ENCODE measurements around the gene FES.

FES gene

DNA sequence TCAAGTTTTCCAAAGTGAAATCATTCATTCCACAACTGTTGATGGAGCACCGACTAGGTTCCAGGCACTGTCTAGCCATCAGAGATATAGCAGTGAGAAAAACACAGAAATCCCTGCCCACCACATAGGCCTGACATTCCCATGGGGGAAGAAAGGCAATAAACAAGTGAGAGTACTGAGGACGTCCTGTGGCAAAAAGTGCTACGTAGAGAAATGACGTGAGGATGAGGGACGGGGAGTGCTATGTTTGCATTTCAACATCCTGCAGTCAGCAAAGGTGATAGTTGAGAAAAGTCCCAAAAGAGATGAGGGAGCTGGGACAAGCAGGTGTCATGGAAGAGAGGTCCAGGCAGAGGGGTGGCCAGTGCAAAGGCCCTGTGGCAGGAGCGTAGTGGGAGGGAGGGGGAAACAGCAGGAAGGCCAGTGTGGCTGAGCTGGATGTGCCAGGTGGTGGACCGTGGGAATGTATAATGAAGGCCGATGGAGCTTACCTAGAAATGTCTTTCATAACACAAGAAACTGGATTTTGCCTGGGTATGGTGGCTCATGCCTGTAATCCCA lies 26.3 kb upstream of the FES start:
- Histone ChIP-seq H3K27ac (no peak overlapping the region), H3K4me3 (ENCODE audit: low read depth, low read length) (no peak overlapping the region), H3K9me3 (ENCODE audit: severe bottlenecking) (no peaks in the 10 kb centered on the region), H3K36me3 (no peaks in the 10 kb centered on the region), H3K27me3 (ENCODE audit: insufficient read depth, low read depth, severe bottlenecking) (no peaks in the 10 kb centered on the region)
- TF ChIP-seq, protein P1, sequence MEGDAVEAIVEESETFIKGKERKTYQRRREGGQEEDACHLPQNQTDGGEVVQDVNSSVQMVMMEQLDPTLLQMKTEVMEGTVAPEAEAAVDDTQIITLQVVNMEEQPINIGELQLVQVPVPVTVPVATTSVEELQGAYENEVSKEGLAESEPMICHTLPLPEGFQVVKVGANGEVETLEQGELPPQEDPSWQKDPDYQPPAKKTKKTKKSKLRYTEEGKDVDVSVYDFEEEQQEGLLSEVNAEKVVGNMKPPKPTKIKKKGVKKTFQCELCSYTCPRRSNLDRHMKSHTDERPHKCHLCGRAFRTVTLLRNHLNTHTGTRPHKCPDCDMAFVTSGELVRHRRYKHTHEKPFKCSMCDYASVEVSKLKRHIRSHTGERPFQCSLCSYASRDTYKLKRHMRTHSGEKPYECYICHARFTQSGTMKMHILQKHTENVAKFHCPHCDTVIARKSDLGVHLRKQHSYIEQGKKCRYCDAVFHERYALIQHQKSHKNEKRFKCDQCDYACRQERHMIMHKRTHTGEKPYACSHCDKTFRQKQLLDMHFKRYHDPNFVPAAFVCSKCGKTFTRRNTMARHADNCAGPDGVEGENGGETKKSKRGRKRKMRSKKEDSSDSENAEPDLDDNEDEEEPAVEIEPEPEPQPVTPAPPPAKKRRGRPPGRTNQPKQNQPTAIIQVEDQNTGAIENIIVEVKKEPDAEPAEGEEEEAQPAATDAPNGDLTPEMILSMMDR (IDR thresholded peaks at IDR 0.05; ENCODE audit: low read depth, low read length): no peak
- DNase-seq: no peak

DNA sequence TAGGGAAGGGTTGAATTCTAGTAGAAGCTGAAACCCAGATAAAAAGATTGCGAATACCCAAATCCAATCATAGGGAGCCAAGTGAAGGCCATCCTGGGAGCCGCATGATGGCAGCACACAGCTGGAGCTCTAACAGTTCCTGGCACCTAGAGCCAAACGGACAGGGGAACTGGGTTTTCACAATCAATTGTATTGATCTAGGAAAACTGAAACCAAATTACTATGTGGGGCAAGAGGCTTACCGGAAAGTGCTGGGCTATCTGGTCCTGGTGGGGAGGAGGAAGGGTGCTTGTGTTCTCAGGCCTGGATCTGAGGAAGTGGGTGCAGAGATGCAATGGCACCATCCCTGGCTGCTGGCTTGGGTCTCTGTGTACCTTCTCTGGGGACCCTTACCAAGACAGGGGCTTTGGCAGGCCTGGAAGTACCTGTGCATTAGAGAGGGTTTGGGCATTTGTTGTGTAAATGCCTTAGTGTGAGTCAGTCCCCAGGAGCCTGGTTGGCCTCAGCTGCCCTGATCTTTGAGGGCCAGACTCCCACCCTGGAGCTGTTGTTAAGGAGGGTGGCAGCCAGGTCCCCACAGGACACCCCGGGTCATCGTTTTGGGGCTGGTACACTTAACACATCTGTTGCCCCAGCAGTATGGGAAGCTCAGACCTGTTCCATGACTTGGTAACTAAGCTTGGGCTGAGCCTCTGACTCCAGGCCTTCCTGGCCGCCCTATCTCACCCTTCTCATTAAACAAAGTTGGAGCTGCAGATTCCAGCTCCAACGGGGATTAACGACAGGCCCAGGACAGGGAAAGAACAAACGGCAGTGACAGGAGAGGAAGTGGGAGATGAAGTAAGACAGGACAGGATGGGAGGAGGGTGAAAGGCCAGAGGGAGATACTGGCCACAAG lies 24.8 kb upstream of the FES start:
- no peak overlapping the region for H3K27ac ChIP-seq
- TF ChIP-seq, protein P1 (IDR thresholded peaks at IDR 0.05; ENCODE audit: low read depth, low read length): no peak

GRCh38 chr15:90860450-90860849 lies 23.9 kb upstream of the FES start:
- no peaks in the 10 kb centered on the region for H3K27me3 ChIP-seq (ENCODE audit: insufficient read depth, low read depth, severe bottlenecking)
- no peaks in the 10 kb centered on the region for H3K9me3 ChIP-seq (ENCODE audit: severe bottlenecking)

More for the DNA sequence above, 24.8 kb upstream of the FES start:
- no peaks in the 10 kb centered on the region for H3K36me3 ChIP-seq
- H3K9me3 ChIP-seq (ENCODE audit: severe bottlenecking): no peaks in the 10 kb centered on the region
- no peaks in the 10 kb centered on the region for H3K27me3 ChIP-seq (ENCODE audit: insufficient read depth, low read depth, severe bottlenecking)
- H3K4me3 ChIP-seq (ENCODE audit: low read depth, low read length): no peak overlapping the region
- DNase-seq: peak; percentile 33

DNA sequence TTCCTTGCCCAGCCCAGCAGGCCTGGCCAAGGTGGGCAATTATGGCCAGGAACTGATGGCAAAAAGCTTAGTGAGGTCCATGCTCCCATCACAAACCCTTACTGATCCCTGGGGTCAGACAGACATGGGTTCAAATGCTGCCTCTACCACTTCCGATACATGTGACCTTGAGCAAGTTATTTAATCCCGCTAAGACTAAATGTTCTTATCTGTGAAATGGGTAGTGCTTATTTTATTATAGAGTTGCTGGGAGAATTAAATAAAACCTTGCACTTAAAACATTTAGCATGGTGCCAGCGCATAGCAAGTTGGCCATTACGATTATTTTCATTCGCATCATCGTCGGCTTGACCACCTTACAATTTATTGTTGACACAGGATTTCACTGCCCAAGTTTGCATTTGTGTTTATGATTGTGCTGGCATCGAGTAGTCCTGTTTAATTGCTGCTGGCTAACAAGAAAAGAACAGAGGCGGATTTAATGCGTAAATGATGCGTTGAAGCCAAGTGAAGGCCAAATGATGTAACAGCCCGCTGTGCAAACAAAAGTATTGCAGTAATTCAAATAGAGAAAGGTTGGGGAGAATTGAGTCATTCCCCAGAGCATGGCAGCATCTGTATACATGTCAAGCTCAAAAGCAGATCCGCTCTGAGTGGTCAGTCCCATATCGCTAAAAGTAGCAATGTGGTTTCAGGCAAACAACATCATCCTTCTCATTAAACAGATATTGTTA lies 23.2 kb upstream of the FES start:
- no peak overlapping the region for H3K27ac ChIP-seq
- H3K27me3 ChIP-seq (ENCODE audit: insufficient read depth, low read depth, severe bottlenecking): no peaks in the 10 kb centered on the region
- DNase-seq: no peak
- H3K36me3 ChIP-seq: no peaks in the 10 kb centered on the region
- H3K4me3 ChIP-seq (ENCODE audit: low read depth, low read length): no peak overlapping the region
- TF ChIP-seq, protein P1 (IDR thresholded peaks at IDR 0.05; ENCODE audit: low read depth, low read length): no peak
- H3K9me3 ChIP-seq (ENCODE audit: severe bottlenecking): no peaks in the 10 kb centered on the region

More at GRCh38 chr15:90860450-90860849, 23.9 kb upstream of the FES start:
- Histone ChIP-seq H3K4me3 (ENCODE audit: low read depth, low read length) (no peak overlapping the region), H3K27ac (no peak overlapping the region), H3K36me3 (no peaks in the 10 kb centered on the region)
- TF ChIP-seq, protein P1 (IDR thresholded peaks at IDR 0.05; ENCODE audit: low read depth, low read length): no peak
- no peak for DNase-seq

DNA sequence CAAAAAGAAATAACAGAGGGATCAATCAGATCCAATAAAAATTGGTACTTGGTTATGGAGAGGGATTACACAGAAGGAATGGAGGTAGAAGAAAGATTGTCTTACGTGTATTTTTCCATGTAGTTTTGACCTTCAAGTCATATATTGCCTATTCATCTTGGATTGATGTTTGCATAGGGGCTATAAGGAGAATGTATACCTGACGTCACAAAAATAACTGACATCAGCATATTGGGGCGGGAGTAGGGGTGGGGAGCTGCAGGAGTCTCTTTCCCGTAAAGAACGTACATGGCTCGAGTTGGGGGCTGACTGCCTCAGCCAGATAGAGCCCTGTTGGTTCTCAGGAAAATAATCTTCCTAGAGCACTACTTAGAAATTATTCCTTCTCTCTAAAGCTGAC lies 21.8 kb upstream of the FES start:
- Histone ChIP-seq H3K9me3 (ENCODE audit: severe bottlenecking) (no peaks in the 10 kb centered on the region), H3K27ac (no peak overlapping the region), H3K4me3 (ENCODE audit: low read depth, low read length) (no peak overlapping the region), H3K27me3 (ENCODE audit: insufficient read depth, low read depth, severe bottlenecking) (no peaks in the 10 kb centered on the region), H3K36me3 (no peaks in the 10 kb centered on the region)
- DNase-seq: no peak
- TF ChIP-seq, protein P1 (IDR thresholded peaks at IDR 0.05; ENCODE audit: low read depth, low read length): no peak
